ENCODE measurements around the gene LMAN2. TPM values are rescaled to one million over a fixed set of nuclear protein-coding genes. Genes with fewer than 3 reads are reported as not detected.
"Not testable (repeated sequence)": the region's sequence is repeated elsewhere in the genome, so short reads cannot be mapped to it uniquely, and the experiment has no call there.

Gene LMAN2
- total RNA-seq, 2 donors from 2014 or later, result 137 to 185 TPM

DNA sequence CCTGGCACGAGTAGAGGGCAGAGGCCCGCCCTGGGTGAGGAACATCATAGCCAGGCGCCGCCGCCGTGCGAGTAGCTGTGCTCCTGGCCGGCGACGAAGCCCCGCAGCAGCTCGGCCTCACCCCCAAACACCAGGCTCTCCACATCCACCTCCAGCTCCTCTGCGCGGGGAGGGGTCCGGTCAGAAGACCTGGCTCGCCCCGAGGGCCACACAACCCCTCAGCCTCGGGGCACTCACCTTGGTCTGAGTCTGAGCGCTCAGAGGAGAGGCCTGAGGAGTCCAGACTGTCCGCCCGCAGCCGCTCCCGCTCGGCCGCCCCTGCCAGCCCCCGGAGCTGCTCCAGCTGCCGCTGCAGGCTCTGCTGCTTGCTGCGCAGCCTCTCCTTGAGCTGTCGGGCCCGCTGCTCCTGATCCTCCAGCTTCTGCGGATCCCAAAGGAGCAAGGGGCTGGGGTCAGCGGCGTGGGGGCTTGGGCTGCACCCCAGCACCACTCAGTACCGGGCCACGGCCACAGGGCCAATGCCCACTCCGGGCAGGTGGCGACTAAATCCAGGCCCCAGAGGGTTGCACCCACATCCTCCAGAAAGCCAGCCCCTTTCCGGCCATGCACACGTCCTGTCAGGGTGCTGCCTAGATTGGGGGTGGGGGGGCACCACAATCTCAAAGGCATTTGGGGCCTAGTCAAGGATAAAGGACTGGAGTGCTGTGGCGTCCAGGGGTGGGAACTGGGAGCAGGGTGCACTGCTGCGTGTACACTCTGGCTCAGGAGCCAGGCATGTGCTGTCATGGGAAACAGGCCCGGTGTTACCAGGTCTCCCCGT is 43.7 kb downstream of the LMAN2 start:
- TF ChIP-seq, protein P1, sequence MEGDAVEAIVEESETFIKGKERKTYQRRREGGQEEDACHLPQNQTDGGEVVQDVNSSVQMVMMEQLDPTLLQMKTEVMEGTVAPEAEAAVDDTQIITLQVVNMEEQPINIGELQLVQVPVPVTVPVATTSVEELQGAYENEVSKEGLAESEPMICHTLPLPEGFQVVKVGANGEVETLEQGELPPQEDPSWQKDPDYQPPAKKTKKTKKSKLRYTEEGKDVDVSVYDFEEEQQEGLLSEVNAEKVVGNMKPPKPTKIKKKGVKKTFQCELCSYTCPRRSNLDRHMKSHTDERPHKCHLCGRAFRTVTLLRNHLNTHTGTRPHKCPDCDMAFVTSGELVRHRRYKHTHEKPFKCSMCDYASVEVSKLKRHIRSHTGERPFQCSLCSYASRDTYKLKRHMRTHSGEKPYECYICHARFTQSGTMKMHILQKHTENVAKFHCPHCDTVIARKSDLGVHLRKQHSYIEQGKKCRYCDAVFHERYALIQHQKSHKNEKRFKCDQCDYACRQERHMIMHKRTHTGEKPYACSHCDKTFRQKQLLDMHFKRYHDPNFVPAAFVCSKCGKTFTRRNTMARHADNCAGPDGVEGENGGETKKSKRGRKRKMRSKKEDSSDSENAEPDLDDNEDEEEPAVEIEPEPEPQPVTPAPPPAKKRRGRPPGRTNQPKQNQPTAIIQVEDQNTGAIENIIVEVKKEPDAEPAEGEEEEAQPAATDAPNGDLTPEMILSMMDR (IDR thresholded peaks at IDR 0.05), result no peak
- Histone ChIP-seq H3K9me3 (no peaks in the 10 kb centered on the region), H3K27ac (peak overlapping the region; percentile 22), H3K36me3 (peaks cover 6% of the 10 kb centered on the region), H3K4me1 (peaks cover 37% of the 10 kb centered on the region), H3K27me3 (no peaks in the 10 kb centered on the region), H3K4me3 (no peak overlapping the region), H3K9ac (ENCODE audit: low read depth in 2 of 2, low read length in 2 of 2) (no peak overlapping the region)
- no peak for DNase-seq
- intact Hi-C loops (cut with DNase I), result no loop called here

DNA sequence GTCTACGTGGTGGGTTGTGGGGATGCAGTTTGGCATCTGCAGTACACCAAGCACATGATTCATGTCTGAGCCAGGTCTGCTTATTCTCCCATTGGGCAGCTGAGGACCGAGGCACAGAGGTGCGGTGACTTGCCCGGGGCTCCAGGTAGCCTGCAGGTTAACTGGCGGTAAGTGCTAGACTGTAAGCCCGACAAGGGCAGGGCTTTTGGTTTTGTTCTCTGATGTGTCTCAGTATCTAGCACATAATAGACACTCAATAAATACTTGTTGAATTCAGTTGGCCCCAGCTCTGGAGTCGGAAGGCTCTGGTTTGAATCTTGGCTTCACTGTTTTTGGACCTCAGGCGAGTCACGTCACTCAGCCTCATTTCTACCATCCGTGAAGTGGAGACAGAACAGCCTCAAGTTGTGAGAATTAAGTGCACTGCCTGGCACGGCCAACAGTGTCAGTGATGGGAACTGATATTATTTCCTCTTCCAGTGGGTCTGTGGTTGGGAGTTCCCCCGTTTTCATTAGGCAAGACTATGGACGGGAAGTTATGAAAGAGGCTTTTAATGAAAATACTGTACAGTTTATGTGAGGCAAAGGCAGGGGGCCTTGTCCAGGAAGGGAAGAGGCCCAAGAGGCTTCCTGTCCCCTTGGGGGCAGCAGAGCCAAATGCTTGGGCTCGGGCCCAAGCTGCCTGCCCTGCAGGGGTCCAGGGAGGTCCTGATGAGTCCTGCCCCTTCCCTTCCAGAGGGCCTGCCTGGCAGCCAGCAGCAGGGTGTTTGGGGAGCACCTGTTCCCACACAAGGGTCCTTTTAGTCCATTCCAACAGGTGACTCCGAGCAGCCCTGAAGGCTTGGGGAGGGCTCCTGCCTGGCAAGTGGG is 44.6 kb downstream of the LMAN2 start:
- Histone ChIP-seq H3K9ac (ENCODE audit: low read depth in 2 of 2, low read length in 2 of 2) (no peak overlapping the region), H3K36me3 (peaks cover 6% of the 10 kb centered on the region)

GRCh38 chr5:177306103-177306640 is 45.3 kb downstream of the LMAN2 start:
- H3K27me3 ChIP-seq; H3K4me3 ChIP-seq; H3K36me3 ChIP-seq; H3K9ac ChIP-seq (ENCODE audit: low read depth in 2 of 2, low read length in 2 of 2); H3K27ac ChIP-seq; H3K9me3 ChIP-seq; DNase-seq; intact Hi-C loops (cut with DNase I): not testable (repeated sequence)
- H3K4me1 ChIP-seq, result peaks cover 39% of the 10 kb centered on the region

More for the DNA sequence above, 44.6 kb downstream of the LMAN2 start:
- intact Hi-C loops (cut with DNase I), result no loop called here
- peak overlapping the region; percentile 22 for H3K27ac ChIP-seq
- TF ChIP-seq, protein P1 (IDR thresholded peaks at IDR 0.05), result no peak
- H3K4me1 ChIP-seq, result peaks cover 38% of the 10 kb centered on the region
- no peaks in the 10 kb centered on the region for H3K9me3 ChIP-seq
- H3K27me3 ChIP-seq, result no peaks in the 10 kb centered on the region
- H3K4me3 ChIP-seq, result no peak overlapping the region
- no peak for DNase-seq

GRCh38 chr5:177304392-177305119 is 46.9 kb downstream of the LMAN2 start:
- Histone ChIP-seq H3K27me3 (no peaks in the 10 kb centered on the region), H3K36me3 (peaks cover 6% of the 10 kb centered on the region), H3K9ac (ENCODE audit: low read depth in 2 of 2, low read length in 2 of 2) (peak overlapping the region; percentile 98 to 99), H3K9me3 (no peaks in the 10 kb centered on the region), H3K4me3 (peak overlapping the region; percentile 95), H3K27ac (peak overlapping the region; percentile 89), H3K4me1 (peaks cover 35% of the 10 kb centered on the region)
- intact Hi-C loops (cut with DNase I), result no loop called here
- TF ChIP-seq, protein P1 (IDR thresholded peaks at IDR 0.05), result no peak
- DNase-seq, result peak; percentile 91

DNA sequence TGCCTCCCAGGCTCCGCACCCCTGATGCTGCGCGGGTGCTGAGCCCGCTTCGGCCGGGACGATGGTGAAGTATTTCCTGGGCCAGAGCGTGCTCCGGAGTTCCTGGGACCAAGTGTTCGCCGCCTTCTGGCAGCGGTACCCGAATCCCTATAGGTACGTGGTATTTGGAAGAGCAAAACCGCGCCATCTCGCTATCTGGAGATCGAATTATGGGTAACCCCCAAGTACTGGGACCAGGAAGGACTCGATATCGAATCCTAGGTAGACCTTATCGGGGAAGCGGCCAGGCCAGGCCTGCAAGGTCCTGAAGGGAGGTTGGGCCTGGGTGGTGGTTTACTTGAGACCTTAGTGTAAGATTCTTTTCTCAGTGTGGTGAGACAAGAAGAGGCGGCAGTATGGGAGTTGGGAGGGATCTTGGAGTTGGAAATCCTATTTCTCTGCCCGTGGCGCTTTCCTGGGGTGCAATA is 47.5 kb downstream of the LMAN2 start:
- Histone ChIP-seq H3K27ac (peak overlapping the region; percentile 89), H3K36me3 (peaks cover 6% of the 10 kb centered on the region), H3K4me3 (peak overlapping the region; percentile 95), H3K27me3 (no peaks in the 10 kb centered on the region), H3K9me3 (no peaks in the 10 kb centered on the region), H3K4me1 (peaks cover 36% of the 10 kb centered on the region), H3K9ac (ENCODE audit: low read depth in 2 of 2, low read length in 2 of 2) (peak overlapping the region; percentile 98 to 99)
- TF ChIP-seq, protein P1 (IDR thresholded peaks at IDR 0.05), result no peak
- DNase-seq, result no peak
- intact Hi-C loops (cut with DNase I), result no loop called here
